Activated CD8-positive, alpha-beta memory T cell treated with anti-CD3 and anti-CD28 coated beads, Interleukin-2, amount 50 U/mL, for 4 hours (primary cell): Measurements from ENCODE around the gene GCNA.
"Not testable (repeated sequence)": the region's sequence is repeated elsewhere in the genome, so short reads cannot be mapped to it uniquely, and the experiment has no call there.

Experiments
- DNase-seq: peaks from one replicate; pipeline ENCODE4 v3.0.0-alpha.2; 2020

Gene GCNA

GRCh38 chrX:71559773-71560172 lies 18.5 kb upstream of the GCNA start:
- not testable (repeated sequence) for DNase-seq

DNA sequence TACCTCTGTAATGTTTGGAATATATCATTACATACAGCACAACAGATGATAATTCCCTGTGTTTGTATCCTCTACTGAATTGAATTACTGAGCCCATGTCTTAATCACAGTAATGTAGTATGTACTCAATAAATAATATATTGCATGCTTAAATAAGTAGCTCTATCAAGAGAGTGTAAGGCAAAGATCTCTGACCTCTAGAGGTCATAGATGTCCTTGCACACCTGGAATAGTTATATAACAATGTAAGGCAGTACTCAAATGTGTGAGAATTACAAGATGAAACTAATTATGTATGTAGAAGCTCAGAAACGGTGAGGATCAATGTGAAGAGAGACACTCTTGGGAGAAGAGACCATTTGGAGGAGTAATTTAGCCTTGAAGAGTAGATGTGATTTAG lies 14.3 kb upstream of the GCNA start:
- DNase-seq, result no peak

- no peak for DNase-seq
Measured at GRCh38 chrX:71565474-71566041, 12.7 kb upstream of the GCNA start.

DNA sequence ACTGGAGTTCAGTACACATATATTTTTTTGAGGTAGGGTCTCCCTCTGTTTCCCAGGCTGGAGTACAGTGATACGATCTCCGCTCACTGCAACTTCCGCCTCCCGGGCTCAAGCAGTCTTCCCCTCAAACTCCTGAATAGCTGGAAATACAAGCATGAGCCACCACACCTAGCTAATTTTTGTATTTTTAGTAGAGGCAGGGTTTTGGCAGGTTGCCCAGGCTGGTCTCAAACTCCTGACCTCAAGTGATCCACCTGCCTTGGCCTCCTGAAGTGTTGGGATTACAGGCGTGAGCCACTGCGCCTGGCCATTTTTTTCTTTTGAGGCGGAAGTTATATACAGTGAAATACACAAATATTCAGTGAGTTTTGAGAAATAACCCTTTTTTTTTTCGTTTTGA lies 6.8 kb upstream of the GCNA start:
- DNase-seq, result not testable (repeated sequence)

DNA sequence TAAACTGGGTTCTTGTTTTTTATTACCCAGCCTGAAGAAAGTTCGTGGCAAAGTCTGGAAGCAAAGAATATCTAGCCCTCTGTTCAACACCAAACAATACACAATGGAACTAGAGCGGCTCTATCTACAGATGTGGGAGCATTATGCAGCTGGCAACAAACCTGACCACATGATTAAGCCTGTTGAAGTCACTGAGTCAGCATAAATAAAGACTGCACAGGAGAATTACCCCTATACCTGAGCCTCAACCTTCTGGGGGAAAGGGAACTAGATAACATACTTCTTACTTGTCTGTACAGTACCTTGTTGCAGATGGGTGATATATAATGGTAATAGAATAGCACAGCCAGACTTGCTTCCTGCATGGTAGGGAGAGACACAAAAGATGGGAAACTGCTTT lies 4.6 kb upstream of the GCNA start:
- no peak for DNase-seq

DNA sequence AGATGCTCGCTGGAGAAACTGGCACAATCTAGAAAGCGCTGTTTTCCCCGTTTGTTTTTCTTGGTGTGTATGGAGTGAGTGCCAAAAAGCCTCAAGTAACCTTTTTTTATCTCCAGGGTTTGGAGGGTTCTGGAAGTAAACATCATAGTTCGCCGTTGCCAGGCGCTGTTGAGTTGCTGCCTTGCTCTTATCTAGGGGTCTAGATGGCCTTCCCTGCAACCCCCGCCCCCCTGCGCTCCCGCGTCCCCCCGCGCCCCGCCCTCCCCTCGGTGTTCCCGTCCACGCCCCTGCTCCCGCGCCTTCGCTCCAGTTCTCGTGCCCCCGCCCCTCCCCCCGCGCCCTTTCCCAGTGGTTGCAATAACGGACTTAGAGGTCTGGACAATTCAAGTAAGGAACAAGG lies 555 bp upstream of the GCNA start:
- no peak for DNase-seq

- peak; percentile 22 for DNase-seq
Measured at GRCh38 chrX:71579136-71579989, 1.1 kb downstream of the GCNA start.

GRCh38 chrX:71579990-71580380 lies 1.7 kb downstream of the GCNA start:
- no peak for DNase-seq

DNA sequence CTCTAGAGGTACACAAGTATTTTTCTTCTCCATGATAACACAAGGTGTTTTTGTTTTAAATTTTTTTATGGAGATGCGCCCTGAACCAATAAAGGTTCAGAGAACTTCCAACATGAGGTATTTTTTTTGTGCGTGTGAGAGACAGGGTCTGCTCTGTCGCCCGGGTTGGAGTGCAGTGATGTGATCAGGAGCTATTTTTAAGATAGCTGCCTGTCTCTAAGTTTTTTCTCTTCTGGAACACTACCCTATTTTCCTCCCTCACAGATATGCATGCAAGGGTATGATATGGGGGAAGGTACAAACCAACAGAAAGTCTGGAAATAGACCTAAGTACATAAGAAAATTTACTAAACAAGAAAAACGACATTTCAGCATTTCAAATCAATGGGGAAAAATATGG lies 3.0 kb downstream of the GCNA start:
- DNase-seq, result no peak

DNA sequence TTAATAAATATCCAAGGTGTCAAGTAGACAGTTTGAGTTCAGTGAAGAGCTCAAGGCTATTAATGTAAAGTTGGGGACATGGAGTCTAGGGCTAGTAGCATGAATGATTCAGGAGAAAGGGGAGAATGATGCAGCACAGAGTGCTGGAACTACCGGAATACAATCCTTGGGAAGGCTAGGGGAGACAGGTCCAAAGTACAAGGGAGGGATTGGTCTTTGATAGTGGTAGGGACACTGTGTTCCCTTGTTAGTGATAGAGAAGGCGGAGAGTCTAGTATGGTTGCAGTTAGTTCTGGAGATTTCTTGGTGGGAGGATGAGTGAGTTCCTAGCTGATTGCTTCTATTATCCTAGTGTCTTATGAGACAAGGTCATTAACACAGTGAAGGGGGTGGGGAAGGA lies 8.7 kb downstream of the GCNA start:
- no peak for DNase-seq

DNA sequence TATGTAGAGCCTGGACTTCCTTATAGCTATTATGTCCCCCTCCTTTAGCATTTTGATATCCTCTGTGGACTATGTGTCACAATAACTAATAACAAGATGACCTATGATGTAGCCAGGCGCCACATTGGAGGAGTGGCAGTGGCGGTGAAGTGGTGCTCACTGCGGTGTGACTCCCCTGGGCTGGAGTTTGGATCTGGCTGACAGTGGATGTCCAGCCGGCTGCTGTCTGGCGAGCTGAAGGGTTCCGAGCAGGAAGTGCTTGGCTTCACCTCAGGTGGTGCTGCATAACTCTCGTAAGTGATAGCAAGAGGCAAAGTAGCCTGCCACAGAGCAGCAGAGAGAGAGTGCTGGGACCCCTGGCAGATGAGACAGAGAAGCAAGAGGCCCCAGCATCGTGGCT lies 15.0 kb downstream of the GCNA start:
- not testable (repeated sequence) for DNase-seq

DNA sequence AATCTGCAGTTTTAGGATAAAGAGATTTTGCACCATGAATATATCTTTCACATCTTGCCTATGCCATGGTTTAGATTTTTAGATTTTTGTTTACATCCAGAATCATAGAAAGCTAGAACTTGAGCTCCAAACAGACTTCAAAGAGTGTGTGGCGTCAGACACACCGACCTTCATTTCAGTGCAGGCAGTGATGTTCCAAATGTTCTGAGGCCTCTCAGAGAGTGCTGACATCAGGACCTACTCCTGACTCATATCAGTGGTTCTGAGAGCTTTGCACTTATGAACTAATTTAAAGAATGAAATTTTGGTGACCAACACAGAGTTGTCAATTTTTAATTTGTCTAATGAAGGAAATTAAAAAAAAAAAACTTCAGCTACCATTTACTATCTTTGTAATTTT lies 21.7 kb downstream of the GCNA start:
- DNase-seq, result no peak

- DNase-seq, result no peak
Measured at GRCh38 chrX:71603618-71604017, 25.4 kb downstream of the GCNA start.

DNA sequence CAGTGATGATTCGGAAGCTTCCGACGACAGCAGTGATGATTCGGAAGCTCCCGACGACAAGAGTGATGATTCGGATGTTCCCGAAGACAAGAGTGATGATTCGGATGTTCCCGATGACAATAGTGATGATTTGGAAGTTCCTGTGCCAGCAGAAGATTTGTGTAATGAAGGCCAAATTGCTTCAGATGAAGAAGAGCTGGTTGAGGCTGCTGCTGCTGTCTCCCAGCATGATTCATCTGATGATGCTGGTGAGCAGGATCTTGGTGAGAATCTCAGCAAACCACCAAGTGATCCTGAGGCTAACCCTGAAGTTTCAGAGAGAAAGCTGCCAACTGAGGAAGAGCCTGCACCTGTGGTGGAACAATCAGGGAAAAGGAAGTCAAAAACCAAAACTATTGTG lies 25.9 kb downstream of the GCNA start:
- DNase-seq, result no peak

GRCh38 chrX:71604796-71605568 lies 26.7 kb downstream of the GCNA start:
- DNase-seq, result no peak

- DNase-seq, result no peak
Measured at GRCh38 chrX:71606536-71607216, 28.4 kb downstream of the GCNA start.

- no peak for DNase-seq
Measured at GRCh38 chrX:71607488-71607887, 29.3 kb downstream of the GCNA start.

- no peak for DNase-seq
Measured at GRCh38 chrX:71609095-71609750, 31.0 kb downstream of the GCNA start.

DNA sequence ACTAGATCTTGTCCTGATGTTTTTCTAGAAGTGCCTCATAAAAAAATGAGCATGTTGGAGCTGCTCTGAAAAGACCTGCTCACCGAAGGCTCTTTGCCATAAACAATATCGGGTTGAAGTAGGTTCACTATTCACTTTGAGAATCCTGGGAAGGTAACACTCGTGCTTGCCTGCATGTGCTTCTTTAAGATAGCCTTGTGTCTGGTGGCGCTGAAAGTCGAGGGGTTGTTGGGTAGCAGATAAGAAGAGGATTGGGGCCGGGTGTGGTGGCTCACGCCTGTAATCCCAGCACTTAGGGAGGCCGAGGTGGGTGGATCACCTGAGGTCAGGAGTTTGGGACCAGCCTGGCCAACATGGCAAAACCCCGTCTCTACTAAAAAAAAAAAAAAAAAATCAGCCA lies 33.5 kb downstream of the GCNA start:
- not testable (repeated sequence) for DNase-seq

DNA sequence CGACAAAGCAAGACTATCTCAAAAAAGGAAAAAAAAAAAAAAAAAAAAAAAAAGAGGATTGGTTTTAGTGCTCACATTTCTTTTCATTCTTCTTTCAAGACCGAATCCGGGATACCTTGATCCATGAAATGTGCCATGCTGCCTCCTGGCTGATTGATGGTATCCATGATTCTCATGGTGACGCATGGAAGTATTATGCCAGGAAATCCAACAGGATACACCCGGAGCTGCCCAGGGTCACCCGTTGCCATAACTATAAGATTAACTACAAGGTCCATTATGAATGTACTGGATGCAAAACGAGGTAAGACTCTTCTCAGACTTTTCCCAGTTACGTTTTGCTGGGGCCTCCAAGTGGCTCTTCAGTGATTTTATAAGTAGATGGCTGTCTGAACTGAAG lies 34.0 kb downstream of the GCNA start:
- DNase-seq, result no peak

DNA sequence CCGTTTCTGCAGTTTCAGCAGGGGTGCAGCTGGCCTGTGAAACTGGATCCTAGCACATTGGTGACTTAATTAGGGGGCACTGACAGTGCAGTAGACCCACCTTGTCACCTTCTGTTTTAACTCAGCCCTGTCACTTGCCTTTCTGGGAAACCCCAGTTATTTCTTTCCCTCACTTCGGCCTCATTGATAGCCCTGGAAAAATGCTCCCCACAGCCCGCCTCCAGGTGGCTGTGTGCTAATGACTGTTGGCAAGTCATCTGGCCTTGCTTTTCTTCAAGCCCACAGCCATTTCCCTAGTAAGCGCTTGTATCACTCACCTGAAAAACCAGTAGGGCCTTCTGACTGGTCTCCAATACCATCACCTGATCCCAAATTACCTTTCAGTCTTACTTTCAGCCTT lies 36.8 kb downstream of the GCNA start:
- no peak for DNase-seq

GRCh38 chrX:71615954-71616353 lies 37.7 kb downstream of the GCNA start:
- DNase-seq, result no peak
